IgD-negative memory B cell (primary cell): ENCODE results near the gene TMEM87B. TPM values are rescaled to one million over a fixed set of nuclear protein-coding genes. Genes with fewer than 3 reads are reported as not detected.

ENCODE experiments used
- H3K27ac Mint-ChIP-seq, 3 donors: one replicate each; pipeline ENCODE4 v1.8.0; 2020 to 2022; ENCODE audit warnings: mild to moderate bottlenecking in 3 of 3, mixed read lengths in 3 of 3, moderate library complexity in 1 of 3
- H3K27me3 Mint-ChIP-seq: one replicate; pipeline ENCODE4 v1.8.0; 2021; ENCODE audit warnings: mixed read lengths
- H3K36me3 Mint-ChIP-seq: one replicate; pipeline ENCODE4 v1.8.0; 2020; ENCODE audit warnings: mild to moderate bottlenecking, mixed read lengths
- H3K4me1 Mint-ChIP-seq, 3 donors: one replicate each; pipeline ENCODE4 v1.8.0; 2020 to 2022; ENCODE audit warnings: mixed read lengths in 3 of 3, mild to moderate bottlenecking in 1 of 3
- H3K4me3 Mint-ChIP-seq, 4 donors: one replicate each; pipeline ENCODE4 v1.8.0; 2020 to 2022; ENCODE audit warnings: mild to moderate bottlenecking in 4 of 4, mixed read lengths in 4 of 4, moderate library complexity in 3 of 4
- H3K9me3 Mint-ChIP-seq, 3 donors: one replicate each; pipeline ENCODE4 v1.8.0; 2020 to 2021; ENCODE audit warnings: mixed read lengths in 3 of 3, mild to moderate bottlenecking in 1 of 3
- polyA plus RNA-seq: library from polyadenylated mRNA; unstranded; fragments of 300-500 nt; fragmentation: Illumina TruSeq; gene quantifications from one replicate; pipeline ENCODE4 v1.2.3, GENCODE V29; 2021

The TMEM87B gene
- polyA plus RNA-seq, 1 donor from 2014 or later = 11.0 TPM

GRCh38 chr2:112073875-112074274 is 18.8 kb downstream of the TMEM87B start:
- H3K27me3 Mint-ChIP-seq = no peaks in the 10 kb centered on the region
- H3K27ac Mint-ChIP-seq = peak overlapping the region in 1 of 3 donors; percentile 22
- no peak overlapping the region for H3K4me3 Mint-ChIP-seq
- H3K36me3 Mint-ChIP-seq = peaks cover 19% of the 10 kb centered on the region
- peaks cover 21 to 47% (median 43%) of the 10 kb centered on the region in 3 donors for H3K4me1 Mint-ChIP-seq
- H3K9me3 Mint-ChIP-seq = peaks cover 1 to 7% (median 2%) of the 10 kb centered on the region in 3 donors

GRCh38 chr2:112074506-112074905 is 19.4 kb downstream of the TMEM87B start:
- Mint-ChIP-seq H3K4me1 (peaks cover 21 to 54% (median 41%) of the 10 kb centered on the region in 3 donors), H3K27me3 (no peaks in the 10 kb centered on the region), H3K36me3 (peaks cover 20% of the 10 kb centered on the region), H3K4me3 (no peak overlapping the region), H3K27ac (peak overlapping the region in 1 of 3 donors; percentile 73), H3K9me3 (peaks cover 0 to 4% (median 1%) of the 10 kb centered on the region in 3 donors)

GRCh38 chr2:112075490-112076260 is 20.6 kb downstream of the TMEM87B start:
- H3K36me3 Mint-ChIP-seq = peaks cover 18% of the 10 kb centered on the region
- H3K27me3 Mint-ChIP-seq = no peaks in the 10 kb centered on the region
- peak overlapping the region in 1 of 3 donors; percentile 59 for H3K27ac Mint-ChIP-seq
- peaks cover 21 to 51% (median 38%) of the 10 kb centered on the region in 3 donors for H3K4me1 Mint-ChIP-seq
- peaks cover 0 to 4% (median 0%) of the 10 kb centered on the region in 3 donors for H3K9me3 Mint-ChIP-seq
- H3K4me3 Mint-ChIP-seq = no peak overlapping the region

- no peak overlapping the region for H3K4me3 Mint-ChIP-seq
- peaks cover 21% of the 10 kb centered on the region for H3K36me3 Mint-ChIP-seq
- peaks cover 16 to 38% (median 25%) of the 10 kb centered on the region in 3 donors for H3K4me1 Mint-ChIP-seq
- peaks cover 0 to 4% (median 0%) of the 10 kb centered on the region in 3 donors for H3K9me3 Mint-ChIP-seq
- H3K27me3 Mint-ChIP-seq = no peaks in the 10 kb centered on the region
- H3K27ac Mint-ChIP-seq = peak overlapping the region in 1 of 3 donors; percentile 6
Measured at GRCh38 chr2:112077814-112078213, 22.7 kb downstream of the TMEM87B start.

- Mint-ChIP-seq H3K27ac (peak overlapping the region in 1 of 3 donors; percentile 11), H3K4me3 (no peak overlapping the region), H3K9me3 (no peaks in the 10 kb centered on the region), H3K4me1 (peaks cover 5 to 22% (median 9%) of the 10 kb centered on the region in 3 donors), H3K36me3 (peaks cover 18% of the 10 kb centered on the region), H3K27me3 (no peaks in the 10 kb centered on the region)
Measured at GRCh38 chr2:112081262-112081661, 26.2 kb downstream of the TMEM87B start.

- peaks cover 11 to 32% (median 26%) of the 10 kb centered on the region in 3 donors for H3K4me1 Mint-ChIP-seq
- no peaks in the 10 kb centered on the region for H3K27me3 Mint-ChIP-seq
- H3K4me3 Mint-ChIP-seq = no peak overlapping the region
- H3K27ac Mint-ChIP-seq = peak overlapping the region; percentile 21 to 61 (median 43)
- peaks cover 12% of the 10 kb centered on the region for H3K36me3 Mint-ChIP-seq
- H3K9me3 Mint-ChIP-seq = no peaks in the 10 kb centered on the region
Measured at GRCh38 chr2:112084689-112085374, 29.8 kb downstream of the TMEM87B start.

GRCh38 chr2:112085375-112085730 is 30.3 kb downstream of the TMEM87B start:
- H3K4me3 Mint-ChIP-seq = no peak overlapping the region
- H3K27me3 Mint-ChIP-seq = no peaks in the 10 kb centered on the region
- H3K4me1 Mint-ChIP-seq = peaks cover 11 to 35% (median 26%) of the 10 kb centered on the region in 3 donors
- H3K9me3 Mint-ChIP-seq = no peaks in the 10 kb centered on the region
- H3K36me3 Mint-ChIP-seq = peaks cover 17% of the 10 kb centered on the region
- H3K27ac Mint-ChIP-seq = peak overlapping the region; percentile 21 to 61 (median 43)

GRCh38 chr2:112085916-112086669 is 31.0 kb downstream of the TMEM87B start:
- Mint-ChIP-seq H3K4me1 (peaks cover 11 to 31% (median 26%) of the 10 kb centered on the region in 3 donors), H3K4me3 (peak overlapping the region in 1 of 4 donors; percentile 4), H3K9me3 (no peaks in the 10 kb centered on the region), H3K27ac (peak overlapping the region; percentile 21 to 92 (median 77)), H3K36me3 (peaks cover 17% of the 10 kb centered on the region), H3K27me3 (no peaks in the 10 kb centered on the region)

- Mint-ChIP-seq H3K27me3 (no peaks in the 10 kb centered on the region), H3K4me3 (peak overlapping the region; percentile 31 to 66 (median 65)), H3K9me3 (no peaks in the 10 kb centered on the region), H3K27ac (peak overlapping the region; percentile 92 to 94 (median 92)), H3K4me1 (peaks cover 13 to 31% (median 26%) of the 10 kb centered on the region in 3 donors), H3K36me3 (peaks cover 19% of the 10 kb centered on the region)
Measured at GRCh38 chr2:112087346-112088020, 32.4 kb downstream of the TMEM87B start.

- H3K27me3 Mint-ChIP-seq = no peaks in the 10 kb centered on the region
- peak overlapping the region in 1 of 3 donors; percentile 9 for H3K27ac Mint-ChIP-seq
Measured at GRCh38 chr2:112089375-112089774, 34.3 kb downstream of the TMEM87B start.

GRCh38 chr2:112092286-112093041 is 37.4 kb downstream of the TMEM87B start:
- Mint-ChIP-seq H3K27me3 (no peaks in the 10 kb centered on the region), H3K4me3 (no peak overlapping the region), H3K4me1 (peaks cover 12 to 34% (median 15%) of the 10 kb centered on the region in 3 donors), H3K36me3 (peaks cover 14% of the 10 kb centered on the region), H3K9me3 (no peaks in the 10 kb centered on the region), H3K27ac (no peak overlapping the region)

More at GRCh38 chr2:112089375-112089774, 34.3 kb downstream of the TMEM87B start:
- Mint-ChIP-seq H3K4me3 (no peak overlapping the region), H3K36me3 (peaks cover 13% of the 10 kb centered on the region), H3K9me3 (no peaks in the 10 kb centered on the region), H3K4me1 (peaks cover 16 to 37% (median 28%) of the 10 kb centered on the region in 3 donors)

- Mint-ChIP-seq H3K4me1 (peaks cover 10 to 30% (median 11%) of the 10 kb centered on the region in 3 donors), H3K27ac (no peak overlapping the region), H3K9me3 (no peaks in the 10 kb centered on the region), H3K27me3 (no peaks in the 10 kb centered on the region), H3K4me3 (no peak overlapping the region), H3K36me3 (peaks cover 11% of the 10 kb centered on the region)
Measured at GRCh38 chr2:112093216-112093615, 38.1 kb downstream of the TMEM87B start.

GRCh38 chr2:112095681-112096080 is 40.6 kb downstream of the TMEM87B start:
- no peaks in the 10 kb centered on the region for H3K9me3 Mint-ChIP-seq
- H3K4me3 Mint-ChIP-seq = peak overlapping the region in 1 of 4 donors; percentile 39
- H3K27me3 Mint-ChIP-seq = no peaks in the 10 kb centered on the region
- H3K36me3 Mint-ChIP-seq = peaks cover 10% of the 10 kb centered on the region
- no peak overlapping the region for H3K27ac Mint-ChIP-seq
- H3K4me1 Mint-ChIP-seq = peaks cover 8 to 21% (median 11%) of the 10 kb centered on the region in 3 donors
